ENCODE measurements around the gene ABR. TPM values are rescaled to one million over a fixed set of nuclear protein-coding genes. Genes with fewer than 3 reads are reported as not detected.

ABR gene
- total RNA-seq, 2 donors from 2014 or later = 159 to 200 TPM

GRCh38 chr17:965311-965989, 214.3 kb downstream of the ABR start:
- Histone ChIP-seq H3K27me3 (replicated peaks; ENCODE audit: insufficient read depth) (no peaks in the 10 kb centered on the region), H3K4me1 (ENCODE audit: control insufficient read depth in 1 of 2, low read depth in 2 of 2) (peaks cover 0 to 4% of the 10 kb centered on the region in 2 donors), H3K4me3 (no peak overlapping the region), H3K9me3 (no peaks in the 10 kb centered on the region), H3K36me3 (no peaks in the 10 kb centered on the region), H3K27ac (no peak overlapping the region)
- ATAC-seq (ENCODE audit: insufficient number of reproducible peaks, low FRiP score, low read depth) (no peak), DNase-seq (ENCODE audit: low spot score) (no peak)
- TF ChIP-seq CTCF (IDR thresholded peaks at IDR 0.05) = no peak

DNA sequence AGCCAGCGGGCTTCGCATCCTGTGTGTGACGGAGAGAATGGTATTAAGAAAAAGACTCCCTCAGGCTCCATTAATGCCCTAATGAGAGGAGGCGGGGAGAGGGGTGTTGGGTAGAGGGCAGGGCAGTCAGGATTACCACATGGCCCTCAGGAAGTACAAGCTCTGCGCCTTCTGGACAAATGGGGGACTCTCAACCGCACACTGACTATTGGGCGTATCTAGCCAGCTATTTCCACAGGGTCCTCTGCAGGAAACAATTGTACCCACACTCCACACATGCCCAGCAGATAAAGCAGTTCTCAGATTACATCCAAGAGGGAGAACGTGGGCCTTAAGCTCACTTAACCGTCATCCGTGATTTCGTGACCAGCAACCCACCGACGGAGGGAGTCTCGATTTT, 214.9 kb downstream of the ABR start:
- no peak for TF ChIP-seq CTCF (IDR thresholded peaks at IDR 0.05)
- no peak for DNase-seq (ENCODE audit: low spot score)
- no peak overlapping the region for H3K27ac ChIP-seq
- H3K27me3 ChIP-seq (replicated peaks; ENCODE audit: insufficient read depth) = no peaks in the 10 kb centered on the region
- no peak overlapping the region for H3K4me3 ChIP-seq
- no peaks in the 10 kb centered on the region for H3K36me3 ChIP-seq
- no peaks in the 10 kb centered on the region for H3K4me1 ChIP-seq (ENCODE audit: control insufficient read depth in 1 of 2, low read depth in 2 of 2)
- H3K9me3 ChIP-seq = no peaks in the 10 kb centered on the region
- ATAC-seq (ENCODE audit: insufficient number of reproducible peaks, low FRiP score, low read depth) = no peak

GRCh38 chr17:962670-963069, 217.1 kb downstream of the ABR start:
- no peak overlapping the region for H3K27ac ChIP-seq
- H3K4me1 ChIP-seq (ENCODE audit: control insufficient read depth in 1 of 2, low read depth in 2 of 2) = no peaks in the 10 kb centered on the region
- no peaks in the 10 kb centered on the region for H3K36me3 ChIP-seq
- H3K9me3 ChIP-seq = no peaks in the 10 kb centered on the region
- no peak for ATAC-seq (ENCODE audit: insufficient number of reproducible peaks, low FRiP score, low read depth)
- no peak overlapping the region for H3K4me3 ChIP-seq
- no peaks in the 10 kb centered on the region for H3K27me3 ChIP-seq (replicated peaks; ENCODE audit: insufficient read depth)
- DNase-seq (ENCODE audit: low spot score) = no peak
- TF ChIP-seq CTCF (IDR thresholded peaks at IDR 0.05) = no peak

DNA sequence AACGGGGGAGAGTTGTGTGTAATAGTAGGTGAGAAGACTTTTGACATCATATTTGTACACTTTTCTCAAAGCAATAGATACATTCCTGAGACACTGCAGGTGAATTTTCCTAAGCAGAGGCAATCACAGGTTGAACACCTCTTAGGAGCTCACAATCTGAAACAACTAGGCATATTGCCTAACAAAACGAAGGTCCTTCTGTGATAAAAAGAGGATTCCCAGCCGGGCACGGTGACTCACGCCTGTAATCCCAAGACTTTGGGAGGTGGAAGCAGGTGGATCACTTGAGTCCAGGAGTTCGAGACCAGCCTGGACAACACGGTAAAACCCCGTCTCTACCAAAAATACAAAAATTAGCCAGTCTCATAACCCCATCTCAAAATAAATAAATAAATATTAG, 217.6 kb downstream of the ABR start:
- no peaks in the 10 kb centered on the region for H3K9me3 ChIP-seq
- TF ChIP-seq CTCF (IDR thresholded peaks at IDR 0.05) = no peak
- no peaks in the 10 kb centered on the region for H3K4me1 ChIP-seq (ENCODE audit: control insufficient read depth in 1 of 2, low read depth in 2 of 2)
- no peak overlapping the region for H3K27ac ChIP-seq
- H3K4me3 ChIP-seq = no peak overlapping the region
- DNase-seq (ENCODE audit: low spot score) = no peak
- H3K36me3 ChIP-seq = no peaks in the 10 kb centered on the region
- H3K27me3 ChIP-seq (replicated peaks; ENCODE audit: insufficient read depth) = no peaks in the 10 kb centered on the region
- no peak for ATAC-seq (ENCODE audit: insufficient number of reproducible peaks, low FRiP score, low read depth)

DNA sequence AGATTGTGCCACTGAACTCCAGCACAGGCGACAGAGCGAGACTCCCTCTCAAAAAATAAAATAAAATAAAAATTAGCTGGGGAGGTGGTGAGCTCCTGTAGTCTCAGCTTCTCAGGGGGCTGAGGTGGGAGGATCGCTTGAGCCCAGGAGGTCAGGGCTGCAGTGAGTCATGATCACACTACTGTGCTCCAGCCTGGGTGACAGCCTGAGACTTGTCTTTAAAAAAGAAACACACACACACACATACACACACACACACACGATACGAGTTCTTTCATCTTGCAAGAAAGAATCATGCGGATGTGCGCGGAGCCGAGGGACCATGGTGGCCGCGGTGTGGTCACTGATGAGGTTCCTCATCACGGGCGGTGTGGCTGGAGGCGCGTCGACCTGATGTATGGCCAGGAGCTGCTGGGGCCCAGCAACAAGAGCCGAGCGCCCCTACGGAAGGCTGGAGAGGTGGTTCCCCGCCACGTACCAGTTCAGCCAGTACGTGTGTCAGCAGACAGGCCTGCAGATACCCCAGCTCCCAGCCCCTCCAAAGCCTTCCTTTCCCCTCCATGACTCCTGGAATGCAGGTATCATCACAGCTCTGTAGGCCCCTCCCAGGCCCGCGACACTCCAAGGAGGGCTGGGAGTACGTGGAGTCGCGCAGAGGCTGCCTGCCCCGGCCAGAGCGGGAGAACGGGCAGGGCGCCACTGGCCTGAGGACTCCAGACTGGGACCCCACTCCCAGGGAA, 220.9 kb downstream of the ABR start:
- no peak overlapping the region for H3K4me3 ChIP-seq
- H3K36me3 ChIP-seq = no peaks in the 10 kb centered on the region
- H3K4me1 ChIP-seq (ENCODE audit: control insufficient read depth in 1 of 2, low read depth in 2 of 2) = peaks cover 0 to 9% of the 10 kb centered on the region in 2 donors
- H3K27ac ChIP-seq = no peak overlapping the region
- no peaks in the 10 kb centered on the region for H3K27me3 ChIP-seq (replicated peaks; ENCODE audit: insufficient read depth)
- no peak for DNase-seq (ENCODE audit: low spot score)
- ATAC-seq (ENCODE audit: insufficient number of reproducible peaks, low FRiP score, low read depth) = no peak
- no peaks in the 10 kb centered on the region for H3K9me3 ChIP-seq
- no peak for TF ChIP-seq CTCF (IDR thresholded peaks at IDR 0.05)
